Fibroblast of lung (primary cell): Measurements from ENCODE around the gene SLC25A41.

Experiments
- CTCF ChIP-seq, 2 donors: IDR thresholded peaks in 1 of 2; conservative IDR thresholded peaks in 1 of 2; 1 replicate in 1 of 2; 2 replicates in 1 of 2; pipeline ENCODE4 v1.5.1; 2011 to 2012; ENCODE audit warnings: low read length in 2 of 2, control low read depth in 1 of 2, inconsistent platforms in 1 of 2, low read depth in 1 of 2, mild to moderate bottlenecking in 1 of 2
- EZH2 ChIP-seq: IDR thresholded peaks from 2 replicates; pipeline ENCODE4 v1.5.1; 2012; ENCODE audit warnings: low read length, control low read depth, mild to moderate bottlenecking; ENCODE audit errors: missing control alignments

GRCh38 chr19:6413721-6414643 lies 19.6 kb downstream of the SLC25A41 start:
- TF ChIP-seq CTCF (conservative IDR thresholded peaks at IDR 0.05 in 1 of 2, IDR thresholded peaks at IDR 0.05 in 1 of 2; ENCODE audit: low read depth in 1 of 2, low read length in 2 of 2): no peak
- TF ChIP-seq EZH2: no peak
